K562 (cell line): ENCODE results near the gene DCLK2.

ENCODE experiments used
- ATF1 ChIP-seq, 2 experiments: fragments of 450-650 bp in 1 of 2; IDR thresholded peaks; 2 replicates each; pipeline ENCODE4 v1.6.1; 2016; ENCODE audit warnings: missing compliant biosample characterization in 1 of 2, missing genetic modification characterization in 1 of 2
- BRD9 ChIP-seq: fragments of 450-650 bp; IDR thresholded peaks from 2 replicates; pipeline ENCODE4 v1.6.1; 2018; ENCODE audit warnings: low read depth; ENCODE audit not compliant: partially characterized antibody
- FOS ChIP-seq: IDR thresholded peaks from 3 replicates; pipeline ENCODE4 v1.6.1; 2011; ENCODE audit not compliant: insufficient read length; ENCODE audit errors: extremely low read depth
- GATAD2B ChIP-seq: fragments of 450-650 bp; IDR thresholded peaks from 2 replicates; pipeline ENCODE4 v1.6.1; 2017; ENCODE audit warnings: mild to moderate bottlenecking, borderline replicate concordance
- HMGN3 ChIP-seq: IDR thresholded peaks from 2 replicates; pipeline ENCODE4 v1.6.1; 2011; ENCODE audit warnings: borderline replicate concordance, low read depth, mild to moderate bottlenecking, mixed read lengths, low read length; ENCODE audit not compliant: insufficient read length; ENCODE audit errors: extremely low read depth
- MAFK ChIP-seq: IDR thresholded peaks from 2 replicates; pipeline ENCODE4 v1.6.1; 2011; ENCODE audit warnings: low read length, improper control_type of control experiment
- POLR2AphosphoS5 ChIP-seq: IDR thresholded peaks from 2 replicates; pipeline ENCODE4 v1.6.1; 2011; ENCODE audit warnings: mild to moderate bottlenecking, low read depth, low read length, moderate library complexity; ENCODE audit not compliant: control insufficient read depth, insufficient read depth
- REST ChIP-seq, 2 experiments: fragments of 450-650 bp; formaldehyde crosslinking in 1 of 2; IDR thresholded peaks; 2 replicates each; pipeline versions ENCODE4 v1.4.0 to v1.6.1; 2014 to 2020; ENCODE audit warnings: mild to moderate bottlenecking in 2 of 2, borderline replicate concordance in 1 of 2, low read depth in 1 of 2
- ZEB2 ChIP-seq: fragments of 450-650 bp; IDR thresholded peaks from 2 replicates; pipeline ENCODE4 v1.6.1; 2016
- ZNF143 ChIP-seq: sonication (generic); formaldehyde crosslinking; IDR thresholded peaks from 2 replicates; pipeline ENCODE4 v1.9.0; 2022; ENCODE audit warnings: mild to moderate bottlenecking, missing genetic modification reagents
- TF ChIP-seq, protein P1 (sequence below), 3 experiments: IDR thresholded peaks in 2 of 3; conservative IDR thresholded peaks in 1 of 3; 2 replicates each; pipeline ENCODE4 v1.5.1; 2011 to 2012; ENCODE audit warnings: low read length in 3 of 3, mild to moderate bottlenecking in 3 of 3, control low read depth in 2 of 3, improper control_type of control experiment in 1 of 3, inconsistent platforms in 1 of 3, low read depth in 1 of 3, mixed read lengths in 1 of 3, moderate library complexity in 1 of 3; ENCODE audit not compliant: insufficient read depth in 2 of 3

GRCh38 chr4:150123796-150124677 lies 45.8 kb downstream of the DCLK2 start:
- TF ChIP-seq HMGN3 (no peak), BRD9 (no peak), POLR2AphosphoS5 (no peak), GATAD2B (no peak), MAFK (no peak), FOS (no peak), ZNF143 (CRISPR knock-in tag) (no peak), ZEB2 (no peak), REST (IDR thresholded peaks at IDR 0.05; ENCODE audit: borderline replicate concordance) (no peak), REST (CRISPR knock-in tag; IDR thresholded peaks at IDR 0.05; ENCODE audit: low read depth) (no peak), ATF1 (CRISPR knock-in tag; IDR thresholded peaks at IDR 0.05) (no peak), ATF1 (tag; IDR thresholded peaks at IDR 0.05) (no peak)
- TF ChIP-seq, protein P1, sequence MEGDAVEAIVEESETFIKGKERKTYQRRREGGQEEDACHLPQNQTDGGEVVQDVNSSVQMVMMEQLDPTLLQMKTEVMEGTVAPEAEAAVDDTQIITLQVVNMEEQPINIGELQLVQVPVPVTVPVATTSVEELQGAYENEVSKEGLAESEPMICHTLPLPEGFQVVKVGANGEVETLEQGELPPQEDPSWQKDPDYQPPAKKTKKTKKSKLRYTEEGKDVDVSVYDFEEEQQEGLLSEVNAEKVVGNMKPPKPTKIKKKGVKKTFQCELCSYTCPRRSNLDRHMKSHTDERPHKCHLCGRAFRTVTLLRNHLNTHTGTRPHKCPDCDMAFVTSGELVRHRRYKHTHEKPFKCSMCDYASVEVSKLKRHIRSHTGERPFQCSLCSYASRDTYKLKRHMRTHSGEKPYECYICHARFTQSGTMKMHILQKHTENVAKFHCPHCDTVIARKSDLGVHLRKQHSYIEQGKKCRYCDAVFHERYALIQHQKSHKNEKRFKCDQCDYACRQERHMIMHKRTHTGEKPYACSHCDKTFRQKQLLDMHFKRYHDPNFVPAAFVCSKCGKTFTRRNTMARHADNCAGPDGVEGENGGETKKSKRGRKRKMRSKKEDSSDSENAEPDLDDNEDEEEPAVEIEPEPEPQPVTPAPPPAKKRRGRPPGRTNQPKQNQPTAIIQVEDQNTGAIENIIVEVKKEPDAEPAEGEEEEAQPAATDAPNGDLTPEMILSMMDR (IDR thresholded peaks at IDR 0.05 in 2 of 3, conservative IDR thresholded peaks at IDR 0.05 in 1 of 3; ENCODE audit: insufficient read depth in 2 of 3, low read depth in 1 of 3, low read length in 3 of 3) = no peak
